Hematopoietic multipotent progenitor cell treated with erythropoietin and hydrocortisone succinate and interleukin-3 and kit ligand, for 6 days (in vitro differentiated cells): ENCODE data around the gene PXK.

Source experiments
- DNase-seq: peaks from one replicate; pipeline ENCODE4 v3.0.0-alpha.2; 2015

Gene PXK

DNA sequence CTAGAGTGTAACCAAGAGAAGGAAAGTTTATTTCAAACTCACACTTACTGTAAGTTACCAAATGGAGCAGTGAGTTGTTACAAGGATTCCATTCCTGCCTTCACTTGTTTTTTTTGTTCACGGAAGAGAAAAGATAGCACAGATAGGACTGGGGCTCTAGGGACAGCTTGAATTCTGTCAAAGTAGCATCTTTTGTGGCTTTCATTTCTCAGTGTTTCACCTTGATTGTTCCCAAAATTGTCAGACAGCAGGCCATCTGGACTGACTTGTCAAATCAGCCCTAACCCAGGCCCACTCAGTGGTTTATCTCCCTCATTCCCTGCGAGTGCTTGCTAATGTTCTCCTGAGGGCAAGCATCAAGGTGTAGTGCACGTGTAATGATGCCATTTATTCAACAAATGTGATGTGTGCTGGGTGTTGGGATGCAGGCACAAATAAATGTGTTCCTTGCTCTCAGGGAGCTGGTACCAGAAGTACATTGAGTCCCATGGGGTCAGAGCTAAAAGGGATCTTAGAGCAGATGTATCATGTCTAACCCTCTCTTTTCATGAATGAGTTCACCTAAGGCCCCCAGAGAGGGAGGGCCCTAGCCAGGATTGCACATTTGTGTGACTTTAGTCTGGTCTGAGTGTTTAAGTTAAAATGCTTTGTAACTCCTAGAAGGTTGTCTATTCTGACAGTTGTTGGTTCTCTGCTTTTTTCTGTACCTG, 51.8 kb downstream of the PXK start:
- DNase-seq = no peak

DNA sequence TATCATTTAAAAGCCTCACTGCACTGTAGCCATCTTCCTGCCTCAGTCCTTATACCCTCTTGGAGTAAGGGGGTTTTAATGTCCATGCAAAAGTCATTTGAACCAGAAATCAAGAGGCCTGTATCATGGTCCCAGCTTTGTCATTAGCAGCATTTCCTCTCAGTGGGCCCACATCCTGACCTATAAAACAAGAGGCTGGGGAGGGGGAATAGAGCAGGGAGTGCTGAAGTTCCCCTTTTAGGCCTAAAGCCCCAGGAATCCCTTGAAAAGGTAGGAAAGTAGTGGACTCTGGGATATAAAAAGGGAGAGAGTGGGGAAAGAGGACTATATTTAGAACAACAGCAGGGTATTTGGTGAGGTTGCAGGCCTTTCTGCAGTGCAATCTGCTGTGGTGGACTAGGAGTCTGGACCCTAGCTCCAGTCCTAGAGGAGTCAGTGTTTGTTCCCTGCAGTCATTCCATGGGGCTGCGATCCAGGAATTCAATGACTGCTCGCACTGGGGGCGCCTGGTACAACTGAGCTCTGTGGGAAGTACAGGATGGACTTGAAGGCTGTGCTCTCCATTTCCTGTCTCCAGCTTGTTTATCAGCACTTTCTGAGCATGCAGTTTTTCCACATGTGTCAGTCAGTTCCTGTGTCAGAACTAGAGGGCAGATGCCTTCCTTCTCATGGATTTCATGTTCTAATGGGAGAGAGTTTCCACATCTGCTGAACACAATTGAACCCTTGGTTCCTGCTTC, 54.1 kb downstream of the PXK start:
- DNase-seq = no peak

- DNase-seq = no peak
These were observed 55.2 kb downstream of the PXK start for GRCh38 chr3:58387650-58388546.

DNA sequence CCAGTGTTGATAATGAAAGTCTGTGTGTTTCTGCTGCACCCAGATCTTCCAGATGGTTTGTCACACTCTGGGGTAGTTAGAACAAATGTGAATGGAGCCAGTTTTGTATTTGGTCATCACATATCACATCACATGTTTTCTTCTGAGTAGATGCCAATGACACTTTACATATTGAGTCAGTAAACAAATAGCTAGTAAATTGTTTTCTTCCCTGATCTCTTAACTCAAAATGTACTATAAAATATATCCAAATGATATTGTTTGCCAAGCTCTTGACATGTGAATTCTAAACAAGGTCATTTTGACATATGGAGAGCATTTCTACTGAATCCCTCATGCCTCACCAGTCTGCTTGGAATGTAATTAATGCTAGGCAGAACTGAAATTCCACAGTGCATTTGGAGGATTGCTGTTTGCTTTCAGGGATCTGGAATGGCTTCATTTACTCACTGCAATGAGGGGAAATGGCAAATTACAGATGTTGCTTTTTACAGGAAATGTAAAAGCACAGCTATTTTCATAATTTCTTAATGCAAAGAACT, 55.9 kb downstream of the PXK start:
- DNase-seq = no peak

DNA sequence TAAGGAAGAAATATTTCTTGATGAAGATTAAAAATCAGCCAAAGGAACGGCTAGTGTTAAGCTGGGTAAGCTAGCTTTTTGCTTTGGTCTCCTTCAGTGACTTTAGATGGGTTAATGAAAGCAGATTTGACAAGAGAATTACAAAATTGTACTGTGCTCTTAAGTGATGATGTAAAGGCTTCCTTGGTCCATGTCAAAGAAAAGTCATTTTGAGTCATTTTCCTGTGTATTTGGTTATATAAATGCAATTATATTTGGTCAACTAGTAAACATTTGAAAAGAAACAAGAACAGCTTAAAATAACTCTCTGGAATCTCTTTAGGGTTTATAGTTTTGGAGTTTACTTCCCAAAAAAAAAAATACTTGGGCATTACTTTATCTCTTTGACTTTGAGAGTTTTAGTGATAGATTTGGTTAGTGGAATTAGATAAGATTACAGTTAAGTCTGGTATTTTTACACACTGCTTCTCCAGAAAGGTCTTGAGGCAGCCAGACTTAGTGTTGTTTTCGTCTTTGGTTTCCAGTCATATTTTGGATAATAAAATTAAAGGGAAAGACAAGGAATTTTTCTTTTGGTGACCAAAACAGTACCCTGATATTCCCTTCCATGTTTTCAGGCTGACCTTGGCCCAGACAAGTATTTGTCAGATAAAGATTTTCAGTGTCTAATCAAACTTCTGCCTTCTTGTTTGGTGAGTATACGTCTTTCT, 58.6 kb downstream of the PXK start:
- DNase-seq = no peak

- DNase-seq = no peak
These were observed 59.5 kb downstream of the PXK start for GRCh38 chr3:58392181-58392580.

DNA sequence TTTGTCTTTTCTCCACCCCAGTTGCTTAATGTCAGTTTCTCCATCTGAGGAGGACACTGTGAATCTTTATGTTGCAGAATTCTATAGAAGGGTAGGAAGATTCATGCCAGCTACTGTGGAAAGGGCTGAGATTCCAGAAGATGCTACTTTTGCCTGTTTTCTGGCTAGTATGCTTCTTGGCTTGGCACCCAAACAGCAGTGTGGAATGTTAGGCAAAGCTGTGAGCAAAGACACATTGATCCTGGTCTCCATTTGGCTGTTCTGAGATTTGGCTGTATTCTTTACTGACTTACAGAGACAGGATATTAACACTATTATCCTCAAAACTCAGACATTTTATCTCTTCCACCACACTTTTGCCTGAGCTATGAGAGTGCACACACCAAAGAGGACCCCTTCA, 61.6 kb downstream of the PXK start:
- DNase-seq = no peak

- no peak for DNase-seq
These were observed 66.1 kb downstream of the PXK start for GRCh38 chr3:58398669-58399333.

- DNase-seq = no peak
These were observed 70.9 kb downstream of the PXK start for GRCh38 chr3:58403513-58404109.

GRCh38 chr3:58404396-58404795, 71.7 kb downstream of the PXK start:
- DNase-seq = no peak

DNA sequence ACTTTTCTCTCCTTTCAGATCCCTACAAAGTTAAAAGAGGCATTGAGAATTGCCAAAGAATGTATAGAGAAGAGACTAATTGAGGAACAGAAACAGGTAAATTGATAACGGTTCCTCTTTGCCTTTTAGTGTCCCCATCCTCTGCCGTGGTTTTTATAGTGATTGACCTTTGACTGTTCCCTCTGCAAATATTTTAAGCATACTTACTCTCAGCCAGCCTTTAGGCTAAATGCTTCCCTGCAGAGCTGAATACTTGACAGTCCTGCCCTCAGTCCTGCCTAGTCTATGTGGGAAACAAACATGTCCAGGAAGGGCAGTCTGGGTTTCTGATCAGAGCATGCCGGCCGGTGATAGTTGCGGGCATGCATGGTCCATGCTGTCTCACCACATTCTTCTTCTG, 76.2 kb downstream of the PXK start:
- no peak for DNase-seq

DNA sequence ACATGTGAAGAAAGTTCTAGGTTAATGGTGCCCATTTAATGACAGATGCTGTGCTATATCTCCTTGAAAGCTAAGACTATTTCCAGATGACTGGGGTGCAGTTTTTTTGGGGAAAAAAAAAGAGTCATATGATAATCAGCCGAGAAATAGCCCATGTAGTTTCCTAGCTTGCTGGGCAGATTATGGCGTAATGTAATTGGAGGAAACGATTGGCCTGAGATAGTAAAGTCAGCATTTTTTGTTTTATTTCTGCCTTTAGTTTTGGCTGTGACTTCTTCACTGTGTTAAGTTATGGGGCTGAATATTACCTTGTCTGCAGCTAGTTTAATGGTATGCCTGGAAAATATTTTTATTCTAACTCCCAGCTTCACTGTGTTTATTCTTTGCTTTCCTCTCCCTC, 77.0 kb downstream of the PXK start:
- DNase-seq = no peak

GRCh38 chr3:58411036-58411435, 78.3 kb downstream of the PXK start:
- DNase-seq = no peak

- no peak for DNase-seq
These were observed 79.4 kb downstream of the PXK start for GRCh38 chr3:58411851-58412830.

DNA sequence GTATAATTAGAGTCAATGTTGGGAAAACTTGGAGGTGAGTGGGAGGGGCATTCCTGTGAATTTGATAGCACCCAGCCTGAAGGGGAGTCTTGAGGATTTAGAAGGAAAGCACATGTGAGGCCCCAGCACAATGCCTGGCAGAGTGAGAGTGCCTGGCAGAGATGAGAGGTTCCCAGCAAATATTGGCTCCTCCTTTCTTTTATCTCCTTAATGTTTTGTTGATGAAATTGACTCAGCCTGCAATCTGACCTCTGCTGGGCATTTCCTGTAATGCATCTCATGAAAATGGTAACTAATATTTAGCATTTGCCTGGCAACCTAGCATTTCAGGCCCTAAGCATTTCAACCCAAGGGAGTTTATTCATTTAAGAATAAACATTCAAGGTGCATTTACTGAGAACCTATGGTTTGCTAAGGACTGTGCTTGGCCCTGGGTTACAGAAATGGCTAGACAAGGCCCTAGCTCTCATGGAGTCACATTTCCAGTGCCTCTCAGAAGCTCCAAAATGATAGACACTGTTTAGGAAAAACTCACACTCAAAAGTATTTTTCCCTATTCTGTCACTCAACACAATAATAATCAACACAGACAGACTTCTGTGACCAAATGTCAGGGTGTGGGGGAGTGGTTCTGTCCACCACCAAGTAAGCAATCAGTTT, 82.0 kb downstream of the PXK start:
- DNase-seq = peak; percentile 91

DNA sequence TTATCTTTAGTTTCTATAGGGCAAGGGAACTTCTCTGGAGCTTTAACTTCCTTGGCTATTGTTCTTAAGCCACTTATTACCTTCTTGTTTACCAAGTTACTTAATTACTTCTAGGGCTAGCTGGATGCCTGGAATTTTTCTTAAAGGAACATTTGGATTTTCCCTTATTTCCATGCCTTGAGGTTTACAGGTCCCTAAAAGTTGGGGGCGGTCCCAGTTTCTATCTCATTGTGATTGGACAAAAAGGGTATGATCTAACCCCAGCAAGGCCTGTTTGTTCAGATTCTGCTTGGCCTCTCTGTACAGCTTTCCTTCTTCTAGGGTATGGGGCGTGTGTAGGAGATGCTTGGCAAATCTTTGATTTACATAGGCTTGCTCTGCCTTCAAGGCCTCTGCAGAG, 83.5 kb downstream of the PXK start:
- DNase-seq = no peak

DNA sequence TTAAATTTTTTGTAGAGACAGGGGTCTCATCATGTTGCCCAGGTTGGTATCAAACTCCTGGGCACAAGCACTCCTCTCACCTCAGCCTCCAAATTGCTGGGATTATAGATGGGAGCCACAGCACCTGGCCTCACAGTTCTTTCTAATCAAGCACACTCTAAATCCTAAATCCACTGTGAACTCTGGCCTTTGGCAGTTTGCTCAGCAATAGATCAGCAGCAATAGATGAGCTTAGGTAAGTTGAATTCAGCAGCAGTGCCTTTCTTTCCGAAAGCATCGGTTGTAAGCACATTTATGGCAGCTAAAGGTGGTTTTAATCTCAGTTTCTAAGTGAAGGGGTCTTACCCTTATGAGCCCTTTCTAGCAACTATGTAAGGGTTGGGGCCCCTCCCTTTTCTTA, 84.4 kb downstream of the PXK start:
- DNase-seq = no peak

GRCh38 chr3:58418227-58418626, 85.5 kb downstream of the PXK start:
- DNase-seq = no peak

GRCh38 chr3:58419780-58420507, 87.3 kb downstream of the PXK start:
- DNase-seq = no peak
